Lower leg skin (tissue), 3 donors: ENCODE measurements around the gene ACSM4.

Experiments
- POLR2A ChIP-seq, 2 donors: fragments of 450-650 bp; IDR thresholded peaks; one replicate each; pipeline ENCODE4 v1.6.1; 2016 to 2017; ENCODE audit warnings: antibody characterized with exemption in 2 of 2, mild to moderate bottlenecking in 1 of 2, moderate library complexity in 1 of 2
- TF ChIP-seq, protein P1 (sequence below), 3 donors: fragments of 450-650 bp; IDR thresholded peaks; one replicate each; pipeline ENCODE4 v1.5.1; 2016; ENCODE audit warnings: antibody characterized with exemption in 3 of 3, mild to moderate bottlenecking in 3 of 3, moderate library complexity in 2 of 3

- TF ChIP-seq, protein P1, sequence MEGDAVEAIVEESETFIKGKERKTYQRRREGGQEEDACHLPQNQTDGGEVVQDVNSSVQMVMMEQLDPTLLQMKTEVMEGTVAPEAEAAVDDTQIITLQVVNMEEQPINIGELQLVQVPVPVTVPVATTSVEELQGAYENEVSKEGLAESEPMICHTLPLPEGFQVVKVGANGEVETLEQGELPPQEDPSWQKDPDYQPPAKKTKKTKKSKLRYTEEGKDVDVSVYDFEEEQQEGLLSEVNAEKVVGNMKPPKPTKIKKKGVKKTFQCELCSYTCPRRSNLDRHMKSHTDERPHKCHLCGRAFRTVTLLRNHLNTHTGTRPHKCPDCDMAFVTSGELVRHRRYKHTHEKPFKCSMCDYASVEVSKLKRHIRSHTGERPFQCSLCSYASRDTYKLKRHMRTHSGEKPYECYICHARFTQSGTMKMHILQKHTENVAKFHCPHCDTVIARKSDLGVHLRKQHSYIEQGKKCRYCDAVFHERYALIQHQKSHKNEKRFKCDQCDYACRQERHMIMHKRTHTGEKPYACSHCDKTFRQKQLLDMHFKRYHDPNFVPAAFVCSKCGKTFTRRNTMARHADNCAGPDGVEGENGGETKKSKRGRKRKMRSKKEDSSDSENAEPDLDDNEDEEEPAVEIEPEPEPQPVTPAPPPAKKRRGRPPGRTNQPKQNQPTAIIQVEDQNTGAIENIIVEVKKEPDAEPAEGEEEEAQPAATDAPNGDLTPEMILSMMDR (IDR thresholded peaks at IDR 0.05), result no peak
- TF ChIP-seq POLR2A (IDR thresholded peaks at IDR 0.05), result no peak
These were observed 8.3 kb upstream of the ACSM4 start for GRCh38 chr12:7295529-7295928.
